H1 (cell line): ENCODE results near the gene CPLANE2. TPM values are rescaled to one million over a fixed set of nuclear protein-coding genes. Genes with fewer than 3 reads are reported as not detected.

ENCODE experiments used
- SIN3A ChIP-seq, 2 experiments: IDR thresholded peaks in 1 of 2; conservative IDR thresholded peaks in 1 of 2; 2 replicates each; pipeline ENCODE4 v1.6.1; 2011 to 2012; ENCODE audit warnings: low read length in 2 of 2, improper control_type of control experiment in 1 of 2, low read depth in 1 of 2, mild to moderate bottlenecking in 1 of 2
- polyA plus RNA-seq, 7 experiments: library from polyadenylated mRNA; depleted of rRNA in 3 of 7; stranded (reverse) in 5 of 7; unstranded in 2 of 7; fragments of >200 nt in 5 of 7; fragments of 200-250 nt in 2 of 7; gene quantifications; 1 replicate in 5 of 7; 2 replicates in 1 of 7; 4 replicates in 1 of 7; pipeline versions ENCODE4 v1.2.1 to v1.2.3, GENCODE V29; 2011 to 2013; ENCODE audit warnings: missing spikeins in 2 of 7, mixed read lengths in 2 of 7
- total RNA-seq: library from RNA; stranded (reverse); fragmentation: NEBNext Ultra II Directional; extraction: Animal tissue kit (Norgen Biotek cat#: 25700); gene quantifications from 2 replicates; pipeline ENCODE4 v1.2.1, GENCODE V29; 2021
- TF ChIP-seq, protein P1 (sequence below): IDR thresholded peaks from 2 replicates; pipeline ENCODE4 v1.6.1; 2011; ENCODE audit warnings: low read depth, mild to moderate bottlenecking, low read length; ENCODE audit not compliant: insufficient read depth
- TF ChIP-seq, protein P2 (sequence below): IDR thresholded peaks from 2 replicates; pipeline ENCODE4 v1.6.1; 2012; ENCODE audit warnings: inconsistent platforms

CPLANE2 gene
- total and polyA plus RNA-seq, 2 of the 8 experiments (the other 6 are each of a cell fraction or from before 2014, with no cell fraction given), result 2.3 to 2.5 TPM

DNA sequence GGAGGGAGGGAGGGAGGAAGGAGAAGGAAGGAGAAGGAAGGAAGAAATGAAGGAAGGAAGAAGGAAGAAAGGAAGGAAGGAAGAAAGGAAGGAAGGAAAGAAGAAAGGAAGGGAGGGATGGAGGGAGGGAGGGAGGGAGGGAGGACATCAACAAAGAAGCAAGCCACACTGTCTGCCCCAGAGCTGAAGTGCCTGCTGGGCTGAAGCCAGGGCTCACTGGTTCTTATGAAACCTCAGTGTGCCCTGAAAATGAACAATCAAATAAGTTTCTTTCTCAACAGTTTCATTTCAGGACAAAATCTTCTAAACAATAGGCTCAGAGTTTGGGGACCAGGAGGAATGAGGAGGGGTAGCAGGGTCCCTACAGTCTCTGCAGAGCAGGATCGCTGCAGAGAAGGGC, 45.7 kb downstream of the CPLANE2 start (continued):
- TF ChIP-seq, protein P1, sequence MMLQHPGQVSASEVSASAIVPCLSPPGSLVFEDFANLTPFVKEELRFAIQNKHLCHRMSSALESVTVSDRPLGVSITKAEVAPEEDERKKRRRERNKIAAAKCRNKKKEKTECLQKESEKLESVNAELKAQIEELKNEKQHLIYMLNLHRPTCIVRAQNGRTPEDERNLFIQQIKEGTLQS, result no peak
- TF ChIP-seq, protein P2, sequence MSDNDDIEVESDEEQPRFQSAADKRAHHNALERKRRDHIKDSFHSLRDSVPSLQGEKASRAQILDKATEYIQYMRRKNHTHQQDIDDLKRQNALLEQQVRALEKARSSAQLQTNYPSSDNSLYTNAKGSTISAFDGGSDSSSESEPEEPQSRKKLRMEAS, result no peak
- TF ChIP-seq SIN3A (conservative IDR thresholded peaks at IDR 0.05 in 1 of 2, IDR thresholded peaks at IDR 0.05 in 1 of 2; ENCODE audit: low read depth in 1 of 2, low read length in 2 of 2), result no peak
